T follicular helper cell (primary cell): Measurements from ENCODE around the gene PCDH15.

Source experiments
- DNase-seq: peaks from one replicate; pipeline ENCODE4 v3.0.0-alpha.2; 2020; ENCODE audit warnings: low read depth

Gene PCDH15

DNA sequence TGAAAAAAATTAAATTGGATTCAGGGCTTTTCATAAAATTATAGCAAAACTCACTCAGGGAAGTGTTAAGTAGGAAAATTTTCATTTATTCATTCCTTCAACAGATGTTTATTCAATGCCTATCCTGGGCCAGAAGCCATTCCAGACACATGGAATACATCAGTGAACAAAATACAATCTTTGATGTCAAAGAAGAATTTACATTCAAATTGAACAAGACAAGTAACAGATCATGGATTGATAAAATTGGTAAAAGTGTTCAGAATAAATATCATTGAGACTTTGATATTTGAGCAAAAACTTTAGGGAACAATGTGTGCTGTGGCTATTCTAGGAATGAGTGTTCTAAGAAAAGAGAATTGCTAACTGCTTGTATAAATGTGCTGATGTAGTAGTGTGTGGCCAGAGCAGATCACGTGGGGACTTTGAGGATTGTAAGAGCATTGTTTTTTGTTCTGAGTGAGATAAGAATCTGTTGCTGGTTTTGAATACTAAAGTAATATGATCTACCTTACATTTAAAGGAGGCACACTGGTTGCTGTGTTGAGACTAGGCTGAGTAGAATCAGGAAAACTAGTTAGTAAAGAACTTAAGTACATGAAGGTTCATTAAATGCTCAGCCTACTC, 957.2 kb downstream of the PCDH15 start:
- DNase-seq: no peak

DNA sequence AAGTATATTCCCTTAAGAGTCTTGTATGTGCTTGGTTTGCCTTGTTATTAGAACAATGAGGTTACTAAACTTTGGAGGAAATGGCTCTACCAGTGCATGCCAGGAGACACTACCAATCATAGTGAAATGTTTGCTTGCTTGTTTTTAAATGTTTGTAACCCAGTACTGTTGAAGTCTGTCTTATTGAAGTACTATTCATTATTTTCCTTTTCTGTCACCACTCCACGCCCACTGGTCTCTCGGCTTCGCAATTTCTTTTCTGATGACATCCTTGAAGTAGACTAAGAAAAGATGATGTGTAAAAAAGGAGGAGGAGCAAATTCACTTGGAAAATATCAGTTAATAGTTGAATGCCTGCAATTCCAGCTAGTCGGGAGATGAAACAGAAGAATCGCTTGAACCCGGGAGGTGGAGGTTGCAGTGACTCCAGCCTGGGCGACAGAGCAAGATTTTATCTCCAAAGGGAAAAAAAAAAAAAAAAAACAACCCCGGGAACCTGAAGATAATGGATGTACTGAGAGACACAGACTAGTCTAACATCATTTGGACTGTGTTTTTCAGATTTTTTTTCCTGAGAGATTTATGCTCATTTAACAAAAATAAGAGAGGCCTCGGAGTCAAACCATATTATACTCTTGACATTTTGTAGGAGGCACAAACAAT, 959.4 kb downstream of the PCDH15 start:
- no peak for DNase-seq

DNA sequence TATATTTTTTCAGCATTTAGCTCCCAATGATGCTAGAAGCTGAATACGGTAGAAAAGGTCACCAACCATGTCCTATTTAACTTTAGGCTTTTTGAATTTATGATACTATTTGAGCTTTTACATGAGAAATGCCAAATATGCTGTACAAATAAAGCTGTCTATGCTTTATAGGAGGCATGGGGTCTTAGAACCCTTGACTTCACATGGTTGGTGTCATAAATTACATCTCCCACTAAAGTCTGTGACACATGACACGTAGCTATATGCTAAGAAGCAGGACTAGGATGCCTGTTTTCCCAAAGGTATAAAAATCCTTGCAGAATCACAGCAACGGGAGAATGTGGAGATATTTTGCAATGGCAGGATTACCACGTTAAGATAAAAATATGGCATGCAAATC, 960.4 kb downstream of the PCDH15 start:
- DNase-seq: no peak

DNA sequence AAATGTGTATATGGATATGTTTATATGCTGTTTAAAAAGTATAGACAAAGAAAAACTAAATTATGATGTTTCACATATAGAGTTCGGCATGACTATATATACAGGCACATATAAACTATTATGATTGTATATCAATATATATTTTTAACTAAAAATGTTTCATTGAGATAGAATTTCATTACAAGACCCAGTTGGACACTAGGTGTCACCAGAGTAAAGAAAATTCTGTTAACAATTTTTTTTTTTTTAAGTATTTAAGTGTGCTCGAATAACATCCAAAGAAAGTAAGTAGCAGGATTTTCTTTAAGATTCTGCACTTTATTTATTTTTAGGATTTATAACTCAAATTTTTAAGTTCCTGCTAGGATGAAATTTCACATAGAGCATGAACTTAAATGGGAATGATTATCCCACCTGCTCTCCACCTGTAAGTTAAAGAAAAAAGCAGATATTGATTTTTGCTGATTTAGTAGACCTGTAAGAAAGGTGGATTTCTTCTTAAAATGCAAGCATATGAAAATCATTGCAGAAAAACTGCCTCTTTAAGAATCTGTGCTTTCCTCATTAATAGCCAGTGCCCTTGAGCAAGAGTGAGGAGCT, 961.5 kb downstream of the PCDH15 start:
- DNase-seq: no peak

DNA sequence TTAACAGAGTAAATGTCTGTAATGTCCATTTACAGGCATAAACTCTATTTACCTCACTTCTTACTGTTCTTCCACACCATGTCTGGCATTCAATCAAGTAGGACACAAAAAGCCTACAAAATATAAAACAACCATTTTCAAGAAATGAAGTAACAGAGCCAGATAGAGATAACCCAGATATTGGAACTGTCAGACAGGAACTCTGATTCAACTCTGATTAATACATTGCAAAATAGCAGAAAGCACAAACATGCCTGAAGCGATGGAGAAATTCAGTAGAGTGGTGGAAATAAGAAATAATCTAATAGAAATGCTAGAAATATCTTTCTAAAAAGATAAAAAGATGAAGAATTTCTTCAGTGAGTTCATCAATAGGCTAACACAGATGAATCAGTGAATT, 964.4 kb downstream of the PCDH15 start:
- no peak for DNase-seq

DNA sequence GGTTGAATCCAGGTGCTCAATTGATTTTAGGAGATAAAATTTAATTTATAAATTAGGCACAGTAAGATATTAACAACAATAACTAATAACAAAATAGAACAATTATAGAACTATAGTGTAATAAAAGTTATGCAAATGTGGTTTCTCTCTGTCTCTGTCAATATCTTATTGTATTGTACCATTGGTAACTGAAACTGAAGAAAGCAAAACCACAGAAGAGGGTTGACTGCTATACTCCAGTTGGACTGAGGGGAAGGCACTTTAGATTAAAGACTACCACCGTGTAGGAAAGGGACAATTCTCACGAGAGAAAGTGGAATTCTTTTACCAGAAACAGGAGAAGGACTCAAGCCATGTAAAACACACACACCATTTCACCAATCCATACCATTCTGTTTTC, 967.1 kb downstream of the PCDH15 start:
- DNase-seq: no peak

DNA sequence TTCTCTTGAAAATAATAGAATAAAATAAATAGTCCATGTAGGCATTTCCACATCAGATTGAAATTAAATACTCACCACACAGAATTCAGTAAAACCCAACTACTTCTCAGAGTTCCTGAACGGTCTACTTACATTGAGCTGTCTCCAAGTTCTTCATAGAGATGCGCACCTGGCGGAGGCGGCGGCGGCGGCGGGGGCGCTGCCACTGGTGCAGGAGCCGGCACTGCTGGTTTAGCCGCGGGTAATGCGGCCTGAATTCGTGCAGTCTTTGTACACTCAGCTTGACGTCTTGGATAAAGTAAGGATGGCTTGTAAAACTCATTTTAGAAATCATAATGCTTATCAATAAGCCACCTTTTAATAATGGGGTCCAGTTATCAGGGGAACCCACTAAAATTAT, 973.8 kb downstream of the PCDH15 start:
- no peak for DNase-seq

DNA sequence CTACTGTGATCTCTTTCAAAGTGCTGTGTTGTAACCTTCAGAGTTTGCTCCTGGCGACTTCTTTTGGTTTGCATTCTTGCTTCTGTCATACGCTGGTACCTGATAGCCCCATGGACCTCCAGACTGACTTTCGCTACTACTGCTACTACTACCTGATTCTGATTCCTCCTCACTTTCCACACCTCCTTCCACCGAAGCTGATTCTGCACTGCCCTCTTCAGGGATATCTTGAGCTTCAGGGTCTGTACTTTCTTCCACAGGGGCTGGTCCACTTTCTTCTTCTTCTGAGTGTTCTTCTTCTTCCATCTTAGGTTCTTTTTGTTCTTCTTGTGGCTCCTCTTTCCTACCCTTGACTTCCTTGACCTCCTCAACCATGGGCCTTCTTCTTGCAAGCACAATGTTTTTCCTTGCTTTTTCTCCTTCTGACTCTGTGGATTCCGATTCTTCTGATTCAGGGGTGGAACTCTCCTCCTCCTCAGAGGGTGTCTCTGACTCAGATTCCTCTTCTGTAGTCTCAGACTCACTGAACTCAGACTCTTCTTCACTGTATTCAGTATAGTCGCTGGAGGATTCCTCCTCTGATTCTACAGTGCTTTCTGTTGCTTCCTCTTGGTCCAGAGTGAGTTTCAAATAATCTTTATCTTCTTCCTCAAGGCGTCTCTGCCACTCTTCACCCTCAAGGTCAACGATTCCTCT, 992.2 kb downstream of the PCDH15 start:
- DNase-seq: no peak

DNA sequence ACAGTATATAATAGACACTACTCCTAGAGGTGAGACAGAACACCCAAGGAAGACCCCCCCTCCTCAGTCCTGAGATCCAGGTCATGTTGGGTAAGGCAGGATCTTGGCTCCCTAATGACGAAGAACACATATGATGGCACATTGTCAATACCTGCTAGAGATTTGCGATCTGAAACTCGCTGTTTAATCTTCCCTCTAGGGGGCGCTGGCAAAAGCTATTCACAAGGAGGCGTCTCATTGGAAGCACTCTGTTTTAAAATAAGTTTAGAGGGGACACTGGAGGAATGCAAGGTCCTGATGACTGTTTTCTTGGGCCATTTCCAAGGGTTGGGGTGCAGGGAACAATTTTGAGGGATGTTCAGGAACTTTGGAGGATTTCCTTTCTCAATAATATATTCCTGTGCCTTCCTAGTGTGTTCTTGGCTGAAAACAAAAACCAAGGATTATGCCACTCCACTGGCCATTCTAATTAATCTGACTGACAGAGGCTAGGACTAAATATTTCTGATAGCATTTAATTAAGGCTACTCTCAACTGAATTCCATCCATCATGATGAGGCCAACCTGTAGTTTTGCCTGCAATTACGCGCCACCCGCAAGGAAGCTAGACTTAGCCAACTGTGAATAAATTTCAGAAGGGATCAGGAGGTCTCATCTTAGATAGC, 1014.7 kb downstream of the PCDH15 start:
- no peak for DNase-seq

DNA sequence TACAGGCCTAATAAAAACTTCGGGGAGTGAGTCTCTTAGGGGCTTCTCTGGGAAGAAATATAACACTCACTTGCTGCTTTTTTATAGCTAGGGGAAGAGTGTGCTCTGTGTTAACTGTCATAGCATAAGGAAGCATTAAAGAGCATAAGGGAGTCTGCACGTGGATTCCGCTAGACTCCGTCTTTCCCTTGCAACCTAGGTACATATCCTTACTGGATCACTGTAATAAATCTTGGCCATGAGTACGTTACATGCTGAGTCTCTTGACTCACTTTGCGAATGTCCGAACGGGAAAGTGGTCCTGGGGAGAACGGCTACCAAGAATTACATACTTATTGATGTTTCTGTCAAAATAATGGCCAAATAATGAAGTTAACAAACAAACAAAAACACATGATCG, 1029.3 kb downstream of the PCDH15 start:
- DNase-seq: no peak

DNA sequence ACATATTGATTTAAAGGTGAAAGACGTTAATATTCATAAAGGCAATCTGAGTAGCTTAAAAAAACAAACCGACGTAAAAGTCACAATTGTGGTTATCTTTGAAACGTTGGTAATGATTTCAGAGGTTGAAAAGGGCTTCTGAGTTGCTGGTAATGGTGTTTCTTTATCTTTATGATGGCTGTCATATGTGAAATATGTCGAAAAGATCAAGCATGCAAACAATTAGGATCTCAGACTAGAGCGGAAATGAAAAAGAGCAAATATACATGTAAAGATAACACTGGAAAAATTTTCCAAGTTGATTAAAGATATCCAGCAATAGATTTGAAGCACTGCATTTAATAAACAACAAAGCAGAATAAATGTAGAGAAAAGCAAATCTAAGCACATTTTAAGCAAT, 1030.1 kb downstream of the PCDH15 start:
- DNase-seq: no peak

DNA sequence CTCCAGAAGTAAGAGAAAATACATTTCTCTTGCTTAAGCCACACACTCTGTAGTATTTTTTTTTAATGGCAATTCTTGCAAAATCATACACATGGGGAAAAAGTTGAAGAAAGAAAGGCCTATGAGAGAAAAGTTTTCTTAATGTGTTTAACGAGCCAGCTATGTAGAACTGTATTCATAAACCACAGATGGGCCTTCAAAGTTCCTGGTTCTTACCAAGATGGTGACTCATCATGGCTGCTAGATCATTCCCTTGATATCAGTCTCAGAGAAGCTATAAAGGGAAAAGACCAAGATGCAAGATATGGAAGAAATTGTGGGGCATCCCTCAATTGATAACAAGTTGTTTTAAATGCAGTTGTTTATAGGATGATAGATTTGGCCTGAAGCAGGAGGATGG, 1035.7 kb downstream of the PCDH15 start:
- DNase-seq: no peak

DNA sequence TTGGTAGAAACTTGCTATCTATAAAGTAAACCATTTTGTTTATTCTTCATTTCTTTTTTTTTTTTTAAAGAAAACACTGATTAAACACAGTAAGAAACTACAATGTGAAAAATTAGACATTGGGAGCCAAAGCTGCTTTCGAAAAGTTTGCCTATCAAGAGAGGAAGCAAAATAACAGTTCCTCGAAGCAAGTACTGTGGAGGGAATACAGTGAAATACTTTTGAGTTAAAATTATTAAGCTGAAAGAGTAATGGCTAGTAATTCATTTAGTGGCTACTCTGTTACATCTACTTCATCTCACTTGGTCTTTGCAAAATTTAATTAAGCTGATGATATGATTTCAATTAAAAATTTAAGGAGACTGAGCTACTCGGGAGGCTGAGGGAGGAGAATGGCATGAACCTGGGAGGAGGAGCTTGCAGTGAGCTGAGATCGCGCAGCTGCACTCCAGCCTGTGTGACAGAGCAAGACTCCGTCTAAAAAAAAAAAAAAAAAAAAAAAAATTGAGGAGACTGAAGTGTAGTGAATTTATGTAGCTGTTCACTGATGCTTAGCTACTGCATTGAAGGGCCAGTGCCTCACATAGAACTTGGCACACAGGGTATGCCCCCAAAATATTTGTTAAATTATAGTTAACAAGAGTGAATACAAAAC, 1046.3 kb downstream of the PCDH15 start:
- no peak for DNase-seq
